Epithelial cell of proximal tubule (primary cell): Measurements from ENCODE around the gene VPS35L. TPM values are rescaled to one million over a fixed set of nuclear protein-coding genes. Genes with fewer than 3 reads are reported as not detected.

ENCODE experiments used
- DNase-seq: peaks from one replicate; pipeline ENCODE4 v3.0.0-alpha.2; 2011; ENCODE audit warnings: low read depth
- H3K4me3 ChIP-seq: 2 replicates; pipeline ENCODE4 v1.5.1; 2011; ENCODE audit warnings: low read depth, mild to moderate bottlenecking, low read length
- CTCF ChIP-seq: conservative IDR thresholded peaks from 2 replicates; pipeline ENCODE4 v1.5.1; 2012; ENCODE audit warnings: low read depth, mild to moderate bottlenecking, low read length
- total RNA-seq: library from RNA; depleted of rRNA; stranded (reverse); fragments of >200 nt; gene quantifications from 2 replicates; pipeline ENCODE4 v1.2.3, GENCODE V29; 2015

The VPS35L gene
- total RNA-seq, 1 donor from 2014 or later: 36.9 TPM

GRCh38 chr16:19517424-19518089, 37.9 kb upstream of the VPS35L start:
- DNase-seq: no peak
- TF ChIP-seq CTCF: no peak
- no peak overlapping the region for H3K4me3 ChIP-seq

GRCh38 chr16:19518388-19518787, 37.1 kb upstream of the VPS35L start:
- no peak for TF ChIP-seq CTCF
- DNase-seq: no peak
- no peak overlapping the region for H3K4me3 ChIP-seq

GRCh38 chr16:19520861-19521331, 34.6 kb upstream of the VPS35L start:
- no peak for TF ChIP-seq CTCF
- no peak for DNase-seq
- peak overlapping the region; percentile 71 for H3K4me3 ChIP-seq

- no peak for DNase-seq
- peak within 1 kb of the TSS; percentile 71 for H3K4me3 ChIP-seq
- peak; percentile 28 for TF ChIP-seq CTCF
These were observed 33.8 kb upstream of the VPS35L start, which contains the start of gene GDE1 for GRCh38 chr16:19521471-19522396. Gene GDE1 (minus strand): TSS chr16:19522098. CDS start chr16:19521964, 134 bp downstream.

- H3K4me3 ChIP-seq: peak overlapping the region; percentile 71
- no peak for TF ChIP-seq CTCF
- no peak for DNase-seq
These were observed 33.1 kb upstream of the VPS35L start for GRCh38 chr16:19522397-19522732.

GRCh38 chr16:19522760-19523159, 32.7 kb upstream of the VPS35L start:
- TF ChIP-seq CTCF: no peak
- no peak overlapping the region for H3K4me3 ChIP-seq
- no peak for DNase-seq

- H3K4me3 ChIP-seq: no peak overlapping the region
- TF ChIP-seq CTCF: no peak
- no peak for DNase-seq
These were observed 32.3 kb upstream of the VPS35L start for GRCh38 chr16:19523184-19523558.
